AG09319 (cell line): ENCODE measurements around the gene GNAO1.

Experiments used
- DNase-seq: peaks from one replicate; pipeline ENCODE4 v3.0.0-alpha.2; 2010; ENCODE audit warnings: low read depth; ENCODE audit errors: extremely low read depth
- CTCF ChIP-seq: IDR thresholded peaks from 2 replicates; pipeline ENCODE4 v1.5.1; 2011; ENCODE audit warnings: low read depth, mild to moderate bottlenecking, inconsistent platforms, low read length, moderate library complexity

GNAO1 gene

GRCh38 chr16:56344518-56345405 is 153.5 kb downstream of the GNAO1 start:
- TF ChIP-seq CTCF, result no peak
- DNase-seq, result no peak

GRCh38 chr16:56345406-56346050 is 154.2 kb downstream of the GNAO1 start:
- DNase-seq, result no peak
- TF ChIP-seq CTCF, result no peak

GRCh38 chr16:56346131-56346890 is 155.0 kb downstream of the GNAO1 start:
- DNase-seq, result no peak
- no peak for TF ChIP-seq CTCF

- no peak for DNase-seq
- TF ChIP-seq CTCF, result no peak
These were observed 155.9 kb downstream of the GNAO1 start for GRCh38 chr16:56347166-56347565.

- TF ChIP-seq CTCF, result no peak
- no peak for DNase-seq
These were observed 156.4 kb downstream of the GNAO1 start for GRCh38 chr16:56347670-56348069.

GRCh38 chr16:56348168-56349085 is 157.1 kb downstream of the GNAO1 start:
- DNase-seq, result no peak
- no peak for TF ChIP-seq CTCF
